Upper lobe of right lung (tissue), 1 donor: ENCODE measurements around the gene RASGEF1C. TPM values are rescaled to one million over a fixed set of nuclear protein-coding genes. Genes with fewer than 3 reads are reported as not detected.

Source experiments
- ATAC-seq: fragments of 200-7000 bp; cut with Tn5 transposase; one replicate; pipeline ENCODE4 v1.9.1; 2020; ENCODE audit warnings: mild to moderate bottlenecking, moderate library complexity
- DNase-seq: peaks from one replicate; pipeline ENCODE4 v3.0.0-alpha.2; 2020
- H3K27ac ChIP-seq: fragments of 200-600 bp; one replicate; pipeline ENCODE4 v1.8.0; 2022
- H3K27me3 ChIP-seq: fragments of 200-600 bp; one replicate; pipeline ENCODE4 v1.8.0; 2022; ENCODE audit warnings: mild to moderate bottlenecking
- H3K36me3 ChIP-seq: fragments of 200-600 bp; one replicate; pipeline ENCODE4 v1.8.0; 2022
- H3K4me1 ChIP-seq: fragments of 200-600 bp; one replicate; pipeline ENCODE4 v1.8.0; 2022
- H3K4me3 ChIP-seq: fragments of 200-600 bp; one replicate; pipeline ENCODE4 v1.8.0; 2022; ENCODE audit warnings: mild to moderate bottlenecking
- H3K9me3 ChIP-seq: fragments of 200-600 bp; one replicate; pipeline ENCODE4 v1.8.0; 2022
- intact Hi-C: fragments of 100-400 bp; cut with DNase I; formaldehyde crosslinking; loops from one replicate; pipeline ENCODE4 v1.11.0; 2022
- total RNA-seq: library from RNA; stranded (reverse); fragmentation: NEBNext Ultra II Directional; extraction: Animal tissue kit (Norgen Biotek cat#: 25700); gene quantifications from one replicate; pipeline ENCODE4 v1.2.1, GENCODE V29; 2021
- TF ChIP-seq, protein P1 (sequence below): fragments of 200-600 bp; IDR thresholded peaks from one replicate; pipeline ENCODE4 v1.8.0; 2022; ENCODE audit warnings: antibody characterized with exemption
- donor health status: DM: no; HTN: yes; CAD: no; lungs with severe emphysema.

RASGEF1C gene
- total RNA-seq, 1 donor from 2014 or later = not detected

DNA sequence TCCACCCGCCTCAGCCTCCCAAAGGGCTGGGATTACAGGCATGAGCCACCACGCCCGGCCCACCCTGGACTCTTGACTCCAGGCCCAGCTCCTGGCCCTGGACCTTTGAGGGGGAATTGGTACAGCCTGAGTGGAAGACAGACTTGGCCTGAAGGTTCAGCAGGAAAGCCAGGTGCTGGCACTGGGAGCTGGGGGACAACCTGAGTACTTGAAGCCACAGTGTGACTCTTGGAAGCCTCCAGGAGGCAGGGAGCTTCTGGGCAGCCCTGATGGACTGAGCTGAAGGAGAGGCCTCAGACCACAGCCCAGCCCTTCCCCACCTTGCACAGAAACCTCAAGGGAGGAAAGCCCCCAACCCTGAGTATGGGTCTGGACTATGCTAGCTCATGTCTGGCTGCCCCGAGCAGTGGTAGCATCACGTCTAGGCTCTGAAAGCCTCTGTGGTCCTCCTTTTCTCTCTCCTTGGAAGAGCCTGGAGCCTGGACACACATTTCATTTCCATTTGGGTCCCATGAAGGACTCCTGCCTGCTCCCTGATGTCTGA is 54.1 kb downstream of the RASGEF1C start:
- ATAC-seq (peak; percentile 16), DNase-seq (no peak)
- H3K27me3 ChIP-seq = no peaks in the 10 kb centered on the region
- intact Hi-C loops = no loop called here
- H3K36me3 ChIP-seq = no peaks in the 10 kb centered on the region
- no peaks in the 10 kb centered on the region for H3K9me3 ChIP-seq
- H3K27ac ChIP-seq = no peak overlapping the region
- no peaks in the 10 kb centered on the region for H3K4me1 ChIP-seq
- H3K4me3 ChIP-seq = no peak overlapping the region
- TF ChIP-seq, protein P1, sequence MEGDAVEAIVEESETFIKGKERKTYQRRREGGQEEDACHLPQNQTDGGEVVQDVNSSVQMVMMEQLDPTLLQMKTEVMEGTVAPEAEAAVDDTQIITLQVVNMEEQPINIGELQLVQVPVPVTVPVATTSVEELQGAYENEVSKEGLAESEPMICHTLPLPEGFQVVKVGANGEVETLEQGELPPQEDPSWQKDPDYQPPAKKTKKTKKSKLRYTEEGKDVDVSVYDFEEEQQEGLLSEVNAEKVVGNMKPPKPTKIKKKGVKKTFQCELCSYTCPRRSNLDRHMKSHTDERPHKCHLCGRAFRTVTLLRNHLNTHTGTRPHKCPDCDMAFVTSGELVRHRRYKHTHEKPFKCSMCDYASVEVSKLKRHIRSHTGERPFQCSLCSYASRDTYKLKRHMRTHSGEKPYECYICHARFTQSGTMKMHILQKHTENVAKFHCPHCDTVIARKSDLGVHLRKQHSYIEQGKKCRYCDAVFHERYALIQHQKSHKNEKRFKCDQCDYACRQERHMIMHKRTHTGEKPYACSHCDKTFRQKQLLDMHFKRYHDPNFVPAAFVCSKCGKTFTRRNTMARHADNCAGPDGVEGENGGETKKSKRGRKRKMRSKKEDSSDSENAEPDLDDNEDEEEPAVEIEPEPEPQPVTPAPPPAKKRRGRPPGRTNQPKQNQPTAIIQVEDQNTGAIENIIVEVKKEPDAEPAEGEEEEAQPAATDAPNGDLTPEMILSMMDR = no peak

DNA sequence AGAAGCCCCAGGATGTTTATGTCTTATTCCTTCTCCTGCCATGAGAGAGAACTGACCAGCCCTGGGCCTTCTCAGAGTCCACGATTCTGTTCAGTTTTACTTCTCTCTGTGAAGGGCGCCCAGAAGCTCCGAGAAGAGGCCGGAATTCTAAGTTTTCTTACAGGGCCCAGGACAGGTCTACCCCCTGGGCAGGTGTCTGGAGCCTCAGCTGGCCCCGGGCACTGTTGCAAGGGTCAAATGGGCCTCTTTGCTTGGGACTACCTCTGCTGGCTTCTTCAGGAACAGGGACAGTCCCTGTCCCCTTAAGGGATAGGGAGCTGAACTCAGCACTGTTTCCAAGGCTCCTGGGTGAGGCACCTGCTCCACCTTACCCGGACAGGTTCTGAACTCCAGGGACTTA is 55.0 kb downstream of the RASGEF1C start:
- intact Hi-C loops = no loop called here
- no peaks in the 10 kb centered on the region for H3K36me3 ChIP-seq
- no peak for ATAC-seq
- H3K27me3 ChIP-seq = no peaks in the 10 kb centered on the region
- TF ChIP-seq, protein P1 = no peak
- no peak overlapping the region for H3K4me3 ChIP-seq
- H3K9me3 ChIP-seq = no peaks in the 10 kb centered on the region
- no peaks in the 10 kb centered on the region for H3K4me1 ChIP-seq
- H3K27ac ChIP-seq = no peak overlapping the region
- no peak for DNase-seq

DNA sequence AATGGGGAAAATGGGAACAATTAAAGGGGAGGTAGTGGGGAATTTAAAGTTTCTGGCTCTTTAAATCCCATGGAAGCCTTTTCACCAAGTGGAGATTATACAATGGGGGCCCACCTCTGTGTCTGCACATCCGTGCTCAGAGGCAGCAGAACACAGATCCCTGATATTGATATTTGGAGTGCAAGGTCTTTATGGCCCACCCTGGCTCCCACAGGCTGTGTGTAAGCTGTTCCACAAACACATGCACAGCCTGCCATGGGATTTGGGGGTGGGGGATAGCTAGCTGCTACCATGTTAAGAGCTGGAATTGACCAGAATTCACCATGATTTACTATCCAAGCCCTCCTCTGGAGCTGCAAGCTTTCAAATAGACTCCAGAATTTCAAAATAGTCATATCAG is 55.9 kb downstream of the RASGEF1C start:
- H3K27ac ChIP-seq = no peak overlapping the region
- no peaks in the 10 kb centered on the region for H3K27me3 ChIP-seq
- no peaks in the 10 kb centered on the region for H3K36me3 ChIP-seq
- TF ChIP-seq, protein P1 = no peak
- no peaks in the 10 kb centered on the region for H3K9me3 ChIP-seq
- H3K4me1 ChIP-seq = no peaks in the 10 kb centered on the region
- intact Hi-C loops = no loop called here
- no peak for ATAC-seq
- DNase-seq = no peak
- no peak overlapping the region for H3K4me3 ChIP-seq

DNA sequence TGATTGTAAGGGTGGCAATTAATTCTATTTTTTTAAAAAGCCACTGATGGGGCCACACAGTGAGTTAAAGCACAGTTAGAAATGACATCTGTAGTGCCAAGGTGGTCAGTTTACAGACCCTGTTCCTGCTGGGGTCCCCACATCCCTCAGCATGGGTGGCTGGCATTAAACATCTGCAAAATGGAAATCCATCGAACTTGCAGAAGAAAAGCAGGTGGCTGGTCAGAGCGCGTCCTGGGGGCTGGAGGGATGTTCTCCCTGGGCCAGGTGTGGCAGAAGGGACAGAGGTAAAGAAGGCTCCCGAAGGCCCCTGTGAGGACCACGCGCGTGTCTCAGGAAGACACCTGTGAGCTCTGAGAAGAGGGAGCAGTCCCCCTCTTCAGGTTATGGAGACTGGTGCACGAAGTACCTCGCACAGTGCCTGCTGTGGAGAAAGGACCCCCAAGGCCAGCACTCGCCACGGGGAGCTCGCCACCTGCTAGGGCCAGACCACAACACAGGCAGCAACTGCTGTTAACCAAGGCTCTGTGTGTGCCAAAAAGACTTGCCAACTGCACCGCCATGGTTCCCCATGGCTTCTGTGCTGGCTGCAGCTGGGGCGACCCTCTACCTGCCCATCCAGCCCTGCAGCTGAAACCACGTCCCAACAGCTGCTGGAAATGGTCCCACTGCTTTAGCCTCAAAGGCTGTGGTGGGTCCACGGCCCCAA is 65.2 kb downstream of the RASGEF1C start:
- Histone ChIP-seq H3K4me1 (no peaks in the 10 kb centered on the region), H3K36me3 (no peaks in the 10 kb centered on the region), H3K27me3 (peaks cover 9% of the 10 kb centered on the region), H3K4me3 (no peak overlapping the region), H3K27ac (no peak overlapping the region), H3K9me3 (no peaks in the 10 kb centered on the region)
- intact Hi-C loops = no loop called here
- no peak for ATAC-seq
- no peak for DNase-seq
- TF ChIP-seq, protein P1 = no peak

DNA sequence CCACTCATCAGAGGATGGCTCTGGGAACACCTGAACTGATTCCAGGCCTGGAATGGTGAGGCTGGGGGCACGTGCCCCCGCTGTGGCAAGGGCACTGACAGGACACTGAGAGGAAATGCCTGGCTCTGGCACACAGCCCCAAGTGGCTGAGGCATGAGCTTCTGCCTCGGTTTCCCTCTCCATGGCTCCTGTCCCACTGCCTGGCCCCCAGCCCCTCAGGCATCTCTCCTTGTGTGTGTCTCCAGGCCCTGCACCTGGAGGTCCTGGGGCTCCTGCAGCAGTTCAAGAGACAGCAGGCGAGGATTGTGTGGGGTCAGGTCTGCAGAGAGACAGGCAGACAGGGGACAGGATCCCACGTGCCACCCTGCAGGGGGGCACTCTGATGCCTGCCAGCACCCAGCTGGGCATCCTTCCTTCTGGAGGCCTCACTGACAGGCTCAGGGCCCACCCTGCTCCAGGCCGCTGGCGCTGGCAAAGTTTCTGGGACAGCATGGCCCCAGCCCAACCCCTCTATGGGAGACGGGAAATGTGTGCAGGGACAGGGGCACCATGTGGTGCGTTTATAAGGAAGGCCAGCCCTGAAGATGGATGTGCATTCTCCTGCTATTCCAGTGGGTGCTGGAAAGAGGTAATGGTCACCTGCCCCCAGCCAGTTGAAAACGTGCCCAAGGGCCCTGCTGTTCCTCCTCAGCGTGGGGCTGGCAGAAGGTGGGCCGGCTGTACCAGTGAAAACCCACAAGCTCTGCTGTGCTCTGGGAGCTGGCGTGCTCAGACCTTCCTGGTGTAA is 66.0 kb downstream of the RASGEF1C start:
- intact Hi-C loops = no loop called here
- TF ChIP-seq, protein P1 = no peak
- Histone ChIP-seq H3K27me3 (peaks cover 9% of the 10 kb centered on the region), H3K36me3 (no peaks in the 10 kb centered on the region), H3K4me1 (no peaks in the 10 kb centered on the region), H3K27ac (no peak overlapping the region), H3K4me3 (no peak overlapping the region), H3K9me3 (no peaks in the 10 kb centered on the region)
- ATAC-seq (no peak), DNase-seq (no peak)
